HepG2 (cell line): ENCODE measurements around the gene ANXA2. TPM values are rescaled to one million over a fixed set of nuclear protein-coding genes. Genes with fewer than 3 reads are reported as not detected.

Source experiments
- CC2D1A ChIP-seq: sonication (generic); formaldehyde crosslinking; IDR thresholded peaks from 2 replicates; pipeline ENCODE4 v1.8.1; 2023; ENCODE audit warnings: mild to moderate bottlenecking, missing genetic modification reagents
- CTCF ChIP-seq: sonication (generic); formaldehyde crosslinking; IDR thresholded peaks from 2 replicates; pipeline ENCODE4 v1.5.0; 2020; ENCODE audit warnings: mild to moderate bottlenecking, missing genetic modification reagents, moderate library complexity
- DR1 ChIP-seq: sonication (generic); formaldehyde crosslinking; IDR thresholded peaks from 2 replicates; pipeline ENCODE4 v1.8.0; 2021; ENCODE audit warnings: mild to moderate bottlenecking, missing genetic modification reagents, inconsistent platforms
- ETV5 ChIP-seq: IDR thresholded peaks from 2 replicates; pipeline ENCODE4 v1.6.1; 2018; ENCODE audit warnings: missing biosample characterization, missing genetic modification reagents, inconsistent platforms, borderline replicate concordance
- REST ChIP-seq, 2 experiments: IDR thresholded peaks; 2 replicates each; pipeline ENCODE4 v1.6.1; 2011 to 2012; ENCODE audit warnings: low read length in 2 of 2, borderline replicate concordance in 1 of 2, low read depth in 1 of 2, mild to moderate bottlenecking in 1 of 2, moderate library complexity in 1 of 2
- SNAPC5 ChIP-seq: sonication (generic); formaldehyde crosslinking; IDR thresholded peaks from 2 replicates; pipeline ENCODE4 v1.8.1; 2023; ENCODE audit warnings: mild to moderate bottlenecking, missing genetic modification reagents, borderline replicate concordance
- THAP11 ChIP-seq: IDR thresholded peaks from 2 replicates; pipeline ENCODE4 v1.6.1; 2016; ENCODE audit warnings: missing biosample characterization, missing genetic modification reagents
- THAP9 ChIP-seq: sonication (generic); formaldehyde crosslinking; IDR thresholded peaks from 2 replicates; pipeline ENCODE4; 2020; ENCODE audit warnings: missing genetic modification reagents, mild to moderate bottlenecking, borderline replicate concordance
- U2AF2 ChIP-seq: fragments of 200-400 bp; formaldehyde crosslinking; IDR thresholded peaks from 2 replicates; pipeline ENCODE4 v1.6.1; 2017; ENCODE audit warnings: low read depth, mild to moderate bottlenecking, low read length
- WIZ ChIP-seq: sonication (generic); formaldehyde crosslinking; IDR thresholded peaks from 2 replicates; pipeline ENCODE4 v1.5.1; 2020; ENCODE audit warnings: mild to moderate bottlenecking, missing genetic modification reagents
- XBP1 ChIP-seq: sonication (generic); formaldehyde crosslinking; IDR thresholded peaks from 2 replicates; pipeline ENCODE4 v1.5.0; 2020; ENCODE audit warnings: missing genetic modification reagents
- ZBTB3 ChIP-seq: sonication (generic); formaldehyde crosslinking; IDR thresholded peaks from 2 replicates; pipeline ENCODE4 v1.4.0; 2020; ENCODE audit warnings: low read depth, mild to moderate bottlenecking, moderate library complexity, missing genetic modification reagents, borderline replicate concordance
- ZNF713 ChIP-seq: sonication (generic); formaldehyde crosslinking; IDR thresholded peaks from 2 replicates; pipeline ENCODE4 v1.4.0; 2020; ENCODE audit warnings: mild to moderate bottlenecking, missing genetic modification reagents
- ZNF839 ChIP-seq: sonication (generic); formaldehyde crosslinking; IDR thresholded peaks from 2 replicates; pipeline ENCODE4 v1.4.0; 2020; ENCODE audit warnings: missing genetic modification reagents, mild to moderate bottlenecking, borderline replicate concordance
- polyA plus RNA-seq, 8 experiments: library from polyadenylated mRNA; depleted of rRNA in 3 of 8; stranded (reverse) in 7 of 8; unstranded in 1 of 8; fragments of >200 nt; fragmentation: Illumina TruSeq in 4 of 8; extraction: Trizol in 4 of 8; gene quantifications; 2 replicates each; pipeline versions ENCODE4 v1.2.1 to v1.2.3, GENCODE V29; 2011 to 2016; ENCODE audit warnings: low read depth in 4 of 8, missing spikeins in 1 of 8, mixed read lengths in 1 of 8; ENCODE audit not compliant: insufficient read depth in 1 of 8
- total RNA-seq, 5 experiments: library from RNA; depleted of rRNA; stranded (reverse); fragments of >200 nt; fragmentation: Illumina TruSeq; extraction: Trizol; gene quantifications; 2 replicates each; pipeline ENCODE4 v1.2.3, GENCODE V29; 2016; ENCODE audit warnings: low read depth in 1 of 5

ANXA2 gene
- total and polyA plus RNA-seq, 2 of the 13 experiments (the other 11 are each of a cell fraction or from before 2014, with no cell fraction given): 196 to 613 TPM

- TF ChIP-seq WIZ: no peak
- TF ChIP-seq XBP1 (CRISPR knock-in tag): no peak
- TF ChIP-seq DR1: no peak
- peak; percentile 89; the same call in 1 of the 2 replicates for TF ChIP-seq ETV5 (CRISPR knock-in tag)
- no peak for TF ChIP-seq THAP9 (CRISPR knock-in tag)
- 0 out of 2 replicates have a peak, but pooled peaks have one; percentile 45 for TF ChIP-seq ZNF713
- no peak for TF ChIP-seq CTCF (CRISPR knock-in tag)
- peak in 1 of 2 experiments; percentile 62; a peak in 1 of 4 replicates for TF ChIP-seq REST (IDR thresholded peaks at IDR 0.05; ENCODE audit: borderline replicate concordance in 1 of 2, low read depth in 1 of 2, low read length in 2 of 2)
- TF ChIP-seq THAP11 (CRISPR knock-in tag): peak; percentile 68
- no peak for TF ChIP-seq CC2D1A (CRISPR knock-in tag)
- TF ChIP-seq U2AF2: no peak
- no peak for TF ChIP-seq SNAPC5 (CRISPR knock-in tag)
- no peak for TF ChIP-seq ZNF839
- no peak for TF ChIP-seq ZBTB3
These were observed 4.6 kb downstream of the ANXA2 start (continued) for GRCh38 chr15:60392986-60393790.
